Lower leg skin (tissue), 4 donors: Measurements from ENCODE around the gene PIGN. TPM values are rescaled to one million over a fixed set of nuclear protein-coding genes. Genes with fewer than 3 reads are reported as not detected.

Experiments
- DNase-seq, 2 donors: peaks; one replicate each; pipeline ENCODE4 v3.0.0-alpha.2; 2019; ENCODE audit warnings: low spot score in 2 of 2
- H3K4me3 ChIP-seq: fragments of 200-600 bp; sonication (generic); 2 replicates; pipeline ENCODE4 v1.5.1; 2017; ENCODE audit warnings: mild to moderate bottlenecking, low read depth; ENCODE audit not compliant: poor library complexity, severe bottlenecking
- CTCF ChIP-seq, 3 donors: fragments of 450-650 bp; IDR thresholded peaks; one replicate each; pipeline ENCODE4 v1.5.1; 2016; ENCODE audit warnings: antibody characterized with exemption in 3 of 3, mild to moderate bottlenecking in 3 of 3, moderate library complexity in 2 of 3
- POLR2A ChIP-seq, 2 donors: fragments of 450-650 bp; IDR thresholded peaks; one replicate each; pipeline ENCODE4 v1.6.1; 2016 to 2017; ENCODE audit warnings: antibody characterized with exemption in 2 of 2, mild to moderate bottlenecking in 1 of 2, moderate library complexity in 1 of 2
- WGBS, 2 donors: methylation state at CpG; one replicate each; pipeline ENCODE4 v1.1.5; 2018; 5-methylcytosine and 5-hydroxymethylcytosine counted together
- intact Hi-C: fragments of 100-400 bp; cut with DNase I; formaldehyde crosslinking; loops from one replicate; pipeline ENCODE4 v1.15.0; 2023; ENCODE audit warnings: low total_unique reads
- total RNA-seq, 4 donors: library from RNA; depleted of rRNA; stranded (reverse); fragments of >200 nt; gene quantifications; one replicate each; pipeline ENCODE4 v1.1.0, GENCODE V29; 2016

The PIGN gene
- total RNA-seq, 4 donors from 2014 or later = 23.6 to 35.6 (median 31.7) TPM

DNA sequence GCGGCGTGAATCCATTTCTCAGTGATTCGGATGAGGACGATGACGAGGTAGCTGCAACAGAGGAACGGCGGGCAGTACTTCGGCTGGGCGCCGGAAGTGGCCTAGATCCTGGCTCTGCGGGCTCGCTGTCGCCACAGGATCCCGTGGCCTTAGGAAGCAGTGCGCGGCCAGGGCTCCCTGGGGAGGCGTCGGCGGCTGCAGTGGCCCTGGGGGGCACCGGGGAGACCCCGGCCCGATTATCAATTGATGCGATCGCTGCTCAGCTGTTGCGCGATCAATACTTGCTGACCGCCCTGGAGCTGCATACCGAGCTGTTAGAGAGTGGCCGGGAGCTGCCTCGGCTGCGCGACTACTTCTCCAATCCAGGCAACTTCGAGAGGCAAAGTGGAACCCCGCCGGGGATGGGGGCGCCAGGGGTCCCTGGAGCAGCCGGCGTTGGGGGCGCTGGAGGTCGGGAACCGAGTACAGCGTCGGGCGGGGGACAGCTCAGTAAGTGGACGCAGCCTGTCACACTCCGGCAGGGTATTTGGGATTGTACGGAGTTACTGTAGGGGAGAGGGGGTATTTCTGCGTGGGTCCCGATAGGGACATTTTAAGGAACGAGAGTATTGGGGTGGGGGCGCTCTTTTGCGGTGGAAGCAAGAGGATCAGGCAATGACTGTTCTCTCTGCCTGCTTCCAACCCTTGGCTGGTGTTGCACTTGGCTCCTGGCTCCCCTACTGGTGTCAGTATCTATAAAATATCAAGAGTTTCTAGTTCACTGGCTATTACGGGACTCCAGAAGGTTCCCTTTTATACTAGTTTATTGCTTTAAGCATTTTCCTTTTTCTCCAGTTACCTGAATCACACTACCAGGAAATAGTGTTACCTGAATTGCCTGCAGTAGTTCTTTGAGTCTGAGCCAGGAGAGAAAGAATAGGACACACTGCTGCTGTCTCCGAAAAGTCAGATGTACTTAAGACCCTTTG is 971 bp upstream of the PIGN start:
- TF ChIP-seq POLR2A (IDR thresholded peaks at IDR 0.05) (no peak), CTCF (IDR thresholded peaks at IDR 0.05) (no peak)
- intact Hi-C loops = loop anchor here (10.0 kb wide), 1 partner anchor 57 kb away; no protein-coding TSS in a partner anchor
- H3K4me3 ChIP-seq = peak overlapping the region; percentile 100
- peak; percentile 21 to 89 for DNase-seq
- 1% methylated on average over 23 to 46 of the region's 54 CpGs for WGBS, 2 donors

GRCh38 chr18:62186499-62186773 is 420 bp downstream of the PIGN start:
- whole genome bisulfite sequencing, 2 donors = 0 to 1% methylated on average over 12 of the region's 12 CpGs
- peak overlapping the region; percentile 100 for H3K4me3 ChIP-seq
- no peak for DNase-seq
- intact Hi-C loops = loop anchor here (10.0 kb wide), 1 partner anchor 58 kb away; no protein-coding TSS in a partner anchor
- TF ChIP-seq CTCF (IDR thresholded peaks at IDR 0.05) (no peak), POLR2A (IDR thresholded peaks at IDR 0.05) (no peak)

GRCh38 chr18:62183578-62184195 is 3.2 kb downstream of the PIGN start:
- 4 to 6% methylated on average over 2 of the region's 2 CpGs for WGBS, 2 donors
- TF ChIP-seq POLR2A (IDR thresholded peaks at IDR 0.05) = no peak
- TF ChIP-seq CTCF (IDR thresholded peaks at IDR 0.05) = peak in 2 of 3 donors; percentile 70 to 91
- intact Hi-C loops = loop anchor here (10.0 kb wide), 1 partner anchor 61 kb away; no protein-coding TSS in a partner anchor

DNA sequence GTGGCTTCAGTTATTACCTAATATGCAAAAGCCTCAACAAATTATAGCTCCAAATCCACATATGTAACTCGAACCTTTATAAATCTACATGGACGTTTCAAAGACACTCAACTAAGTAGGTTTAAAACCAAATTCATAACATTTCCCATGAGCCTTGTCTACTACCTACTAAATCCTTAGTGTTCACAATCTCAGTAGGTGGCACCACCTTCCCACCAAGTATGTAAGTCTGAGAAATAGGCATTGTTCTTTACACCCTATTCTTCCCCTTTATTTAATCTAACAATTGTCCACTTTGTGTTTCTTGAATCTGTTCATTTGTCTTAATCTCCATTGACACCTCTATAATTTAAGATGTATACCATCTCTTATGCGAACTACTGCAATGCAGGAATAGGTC is 4.6 kb downstream of the PIGN start:
- no peak for DNase-seq
- intact Hi-C loops = loop anchor here (10.0 kb wide), 1 partner anchor 63 kb away; no protein-coding TSS in a partner anchor
- WGBS, 2 donors = 88 to 89% methylated on average over 3 of the region's 3 CpGs
- TF ChIP-seq POLR2A (IDR thresholded peaks at IDR 0.05) (no peak), CTCF (IDR thresholded peaks at IDR 0.05) (no peak)
- no peak overlapping the region for H3K4me3 ChIP-seq

More at GRCh38 chr18:62183578-62184195, 3.2 kb downstream of the PIGN start:
- DNase-seq = no peak
- H3K4me3 ChIP-seq = no peak overlapping the region

GRCh38 chr18:62179213-62179612 is 7.6 kb downstream of the PIGN start:
- DNase-seq = no peak
- H3K4me3 ChIP-seq = no peak overlapping the region
- intact Hi-C loops = no loop called here
- 95 to 97% methylated on average over 4 of the region's 4 CpGs for WGBS, 2 donors
- TF ChIP-seq CTCF (IDR thresholded peaks at IDR 0.05) = no peak
- TF ChIP-seq POLR2A (IDR thresholded peaks at IDR 0.05) = no peak
